SU-DHL-6 (cell line): ENCODE data around the gene KYAT1.

ENCODE experiments used
- H2AFZ ChIP-seq: fragments of 200-600 bp; sonication (generic); 2 replicates; pipeline ENCODE4 v1.6.1; 2014; ENCODE audit warnings: low read depth, mild to moderate bottlenecking, moderate library complexity, mixed read lengths, antibody characterized with exemption, low read length; ENCODE audit not compliant: severe bottlenecking
- H3F3A ChIP-seq: fragments of 200-600 bp; shearing (Covaris generic); 2 replicates; pipeline ENCODE4 v1.6.0; 2016; ENCODE audit warnings: antibody characterized with exemption, mild to moderate bottlenecking; ENCODE audit not compliant: insufficient read depth
- H3K27ac ChIP-seq: fragments of 200-600 bp; sonication (generic); 2 replicates; pipeline ENCODE4 v1.5.1; 2016; ENCODE audit warnings: low read depth, mild to moderate bottlenecking, low read length, moderate library complexity, mixed read lengths
- H3K27me3 ChIP-seq: fragments of 200-600 bp; sonication (generic), shearing (Covaris generic); 2 replicates; pipeline ENCODE4 v1.6.0; 2014; ENCODE audit warnings: mild to moderate bottlenecking, low read length
- H3K36me3 ChIP-seq: fragments of 200-600 bp; sonication (generic); 2 replicates; pipeline ENCODE4 v1.6.1; 2014; ENCODE audit warnings: mild to moderate bottlenecking, low read length, mixed read lengths
- H3K4me2 ChIP-seq: fragments of 300-600, 200-600 bp; shearing (Covaris generic), sonication (generic); 2 replicates; pipeline ENCODE4 v1.6.0; 2014; ENCODE audit warnings: low read length, low read depth, mild to moderate bottlenecking; ENCODE audit not compliant: poor library complexity, severe bottlenecking
- H3K4me3 ChIP-seq: fragments of 200-600 bp; sonication (generic); 2 replicates; pipeline ENCODE4 v1.5.1; 2014; ENCODE audit warnings: antibody characterized with exemption, low read length, mild to moderate bottlenecking, mixed read lengths; ENCODE audit not compliant: insufficient read depth, poor library complexity, severe bottlenecking
- H3K79me2 ChIP-seq: fragments of 200-600 bp; sonication (generic); 2 replicates; pipeline ENCODE4 v1.6.1; 2014; ENCODE audit warnings: mild to moderate bottlenecking, low read length, moderate library complexity; ENCODE audit not compliant: insufficient read depth
- H3K9ac ChIP-seq: fragments of 200-600 bp; sonication (generic); 2 replicates; pipeline ENCODE4 v1.7.0; 2014; ENCODE audit warnings: mild to moderate bottlenecking, low read length
- H3K9me2 ChIP-seq: fragments of 200-600 bp; sonication (generic); replicated peaks from 2 replicates; pipeline ENCODE4 v1.6.1; 2014; ENCODE audit warnings: low read length; ENCODE audit not compliant: insufficient read depth
- H3K9me3 ChIP-seq: fragments of 200-600 bp; sonication (generic); 2 replicates; pipeline ENCODE4 v1.6.1; 2014; ENCODE audit warnings: low read length, mixed read lengths; ENCODE audit not compliant: insufficient read depth
- H4K20me1 ChIP-seq: fragments of 200-600 bp; sonication (generic); 2 replicates; pipeline ENCODE4 v1.6.1; 2014; ENCODE audit warnings: low read depth, mild to moderate bottlenecking, antibody characterized with exemption, low read length, moderate library complexity, mixed read lengths
- CTCF ChIP-seq: fragments of 200-600 bp; sonication (generic); IDR thresholded peaks from one replicate; pipeline ENCODE4 v1.5.1; 2017; ENCODE audit warnings: antibody characterized with exemption, mild to moderate bottlenecking, low read length, moderate library complexity; ENCODE audit not compliant: insufficient read depth, poor library complexity, severe bottlenecking
- EZH2phosphoT487 ChIP-seq: fragments of 200-600 bp; sonication (generic), shearing (Covaris generic); conservative IDR thresholded peaks from 2 replicates; pipeline ENCODE4 v1.6.1; 2018; ENCODE audit warnings: mild to moderate bottlenecking, antibody characterized with exemption, low read length, moderate library complexity, mixed read lengths

The KYAT1 gene

GRCh38 chr9:128911529-128912035, 29.8 kb upstream of the KYAT1 start:
- no peaks in the 10 kb centered on the region for H3K9me3 ChIP-seq
- H2AFZ ChIP-seq = no peak overlapping the region
- H3K9ac ChIP-seq = no peak overlapping the region
- TF ChIP-seq EZH2phosphoT487 (no peak), CTCF (no peak)
- no peaks in the 10 kb centered on the region for H3K9me2 ChIP-seq
- no peaks in the 10 kb centered on the region for H3K36me3 ChIP-seq
- H4K20me1 ChIP-seq = no peaks in the 10 kb centered on the region
- no peaks in the 10 kb centered on the region for H3K27me3 ChIP-seq
- no peak overlapping the region for H3K4me2 ChIP-seq
- H3K79me2 ChIP-seq = peaks cover 22% of the 10 kb centered on the region
- no peak overlapping the region for H3K27ac ChIP-seq
- H3F3A ChIP-seq = no peaks in the 10 kb centered on the region
- no peak overlapping the region for H3K4me3 ChIP-seq

- peaks cover 22% of the 10 kb centered on the region for H3K79me2 ChIP-seq
- TF ChIP-seq CTCF (no peak), EZH2phosphoT487 (no peak)
- H3K27me3 ChIP-seq = no peaks in the 10 kb centered on the region
- H3K9me3 ChIP-seq = no peaks in the 10 kb centered on the region
- no peaks in the 10 kb centered on the region for H3F3A ChIP-seq
- no peak overlapping the region for H2AFZ ChIP-seq
- no peak overlapping the region for H3K4me2 ChIP-seq
- H3K27ac ChIP-seq = no peak overlapping the region
- H4K20me1 ChIP-seq = no peaks in the 10 kb centered on the region
- no peak overlapping the region for H3K4me3 ChIP-seq
- H3K9ac ChIP-seq = no peak overlapping the region
- no peaks in the 10 kb centered on the region for H3K9me2 ChIP-seq
- no peaks in the 10 kb centered on the region for H3K36me3 ChIP-seq
Observed at GRCh38 chr9:128910906-128911305, 29.2 kb upstream of the KYAT1 start.

- Histone ChIP-seq H3K4me2 (no peak overlapping the region), H3K27me3 (no peaks in the 10 kb centered on the region), H3F3A (no peaks in the 10 kb centered on the region), H3K9me3 (no peaks in the 10 kb centered on the region), H2AFZ (no peak overlapping the region), H3K9me2 (no peaks in the 10 kb centered on the region), H3K36me3 (no peaks in the 10 kb centered on the region), H3K27ac (no peak overlapping the region), H3K79me2 (peaks cover 22% of the 10 kb centered on the region), H3K4me3 (no peak overlapping the region), H4K20me1 (no peaks in the 10 kb centered on the region), H3K9ac (no peak overlapping the region)
- no peak for TF ChIP-seq CTCF
- no peak for TF ChIP-seq EZH2phosphoT487
Observed at GRCh38 chr9:128909859-128910258, 28.1 kb upstream of the KYAT1 start.
